HG02885 (cell line): ENCODE results near the gene EFCAB9.

Experiments
- ATAC-seq: cut with Tn5 transposase; IDR thresholded peaks from one replicate; pipeline ENCODE4 v1.9.1; 2021; ENCODE audit warnings: mild to moderate bottlenecking; ENCODE audit not compliant: unreplicated experiment, poor library complexity

EFCAB9 gene

DNA sequence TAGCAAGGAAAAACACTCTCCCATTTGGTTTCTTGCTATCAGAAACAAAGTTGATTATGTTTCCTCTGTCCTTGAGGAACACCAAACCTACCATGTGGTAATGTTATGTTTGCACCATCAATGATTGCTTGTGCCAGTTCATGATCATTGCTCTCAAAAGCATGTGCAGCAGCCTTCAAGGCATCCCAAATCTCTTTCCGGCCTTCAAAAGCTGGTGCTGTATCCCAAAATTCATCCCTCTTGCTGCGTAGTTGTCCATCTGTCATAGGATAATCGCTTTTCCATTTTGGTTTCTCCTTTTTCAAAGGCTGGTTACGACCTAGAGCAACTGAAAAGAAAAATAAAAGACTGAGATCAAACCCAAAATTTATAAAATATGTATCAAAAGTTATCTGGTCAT is 40.1 kb downstream of the EFCAB9 start:
- ATAC-seq, result no peak

GRCh38 chr5:172235132-172235780 is 41.3 kb downstream of the EFCAB9 start:
- peak; percentile 69 for ATAC-seq

- no peak for ATAC-seq
Measured at GRCh38 chr5:172235827-172236736, 42.1 kb downstream of the EFCAB9 start.

GRCh38 chr5:172238334-172238733 is 44.4 kb downstream of the EFCAB9 start:
- no peak for ATAC-seq

GRCh38 chr5:172243302-172243701 is 49.3 kb downstream of the EFCAB9 start:
- no peak for ATAC-seq

DNA sequence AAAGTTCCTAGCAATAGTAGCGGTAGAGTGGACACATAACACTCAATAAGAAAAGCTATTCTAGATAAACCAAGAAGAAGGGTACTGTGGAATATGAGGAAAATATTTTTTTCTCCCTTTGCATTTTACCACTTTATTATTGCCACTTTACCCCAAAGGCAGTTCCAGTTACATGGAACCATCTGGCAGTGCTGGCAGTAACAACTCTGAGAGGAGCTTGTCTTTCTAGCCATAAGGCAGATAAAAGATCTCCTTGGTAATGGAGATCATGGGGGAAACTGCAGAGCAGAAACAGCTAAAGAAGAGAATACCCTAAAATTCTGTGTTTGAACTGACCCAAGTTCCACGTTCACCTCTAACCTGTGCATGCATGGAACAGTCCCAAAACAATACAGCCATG is 51.1 kb downstream of the EFCAB9 start:
- no peak for ATAC-seq

DNA sequence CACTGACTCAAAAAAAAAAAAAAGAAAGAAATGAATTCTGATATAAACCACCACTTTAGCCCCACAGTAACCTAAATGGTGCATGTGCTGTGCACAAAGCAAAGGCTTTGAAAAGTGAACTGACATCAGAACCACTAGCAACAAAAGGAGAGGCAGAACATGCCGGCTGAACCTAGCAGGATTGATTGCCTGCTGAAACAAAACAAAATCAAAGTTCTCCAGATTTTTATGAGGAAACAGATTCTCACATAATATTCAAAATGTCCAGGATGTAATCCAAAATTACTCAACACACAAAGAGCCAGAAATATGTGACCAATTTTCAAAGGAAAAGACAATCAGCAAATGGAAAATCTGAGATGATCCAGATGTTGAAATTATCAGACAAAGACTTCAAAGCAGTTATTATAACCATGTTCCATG is 51.7 kb downstream of the EFCAB9 start:
- no peak for ATAC-seq

GRCh38 chr5:172248637-172249036 is 54.7 kb downstream of the EFCAB9 start:
- ATAC-seq, result no peak

DNA sequence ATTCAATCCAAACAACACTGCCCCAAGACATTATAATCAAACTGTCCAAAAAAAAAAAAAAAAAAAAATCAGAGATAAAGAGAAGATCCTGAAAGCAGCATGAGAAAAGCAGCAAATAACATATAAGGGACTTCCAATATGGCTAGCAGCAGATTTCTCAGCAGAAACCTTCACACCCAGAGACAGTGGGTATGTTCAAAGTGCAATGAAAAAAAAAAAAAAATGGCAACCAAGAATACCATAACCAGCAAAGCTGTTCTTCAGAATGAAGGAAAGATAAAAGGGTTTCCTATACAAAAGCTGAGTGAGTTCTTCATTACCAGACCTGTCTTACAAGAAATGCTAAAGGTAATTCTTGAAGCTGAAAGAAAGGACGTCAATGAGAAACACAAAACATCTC is 57.4 kb downstream of the EFCAB9 start:
- ATAC-seq, result no peak

DNA sequence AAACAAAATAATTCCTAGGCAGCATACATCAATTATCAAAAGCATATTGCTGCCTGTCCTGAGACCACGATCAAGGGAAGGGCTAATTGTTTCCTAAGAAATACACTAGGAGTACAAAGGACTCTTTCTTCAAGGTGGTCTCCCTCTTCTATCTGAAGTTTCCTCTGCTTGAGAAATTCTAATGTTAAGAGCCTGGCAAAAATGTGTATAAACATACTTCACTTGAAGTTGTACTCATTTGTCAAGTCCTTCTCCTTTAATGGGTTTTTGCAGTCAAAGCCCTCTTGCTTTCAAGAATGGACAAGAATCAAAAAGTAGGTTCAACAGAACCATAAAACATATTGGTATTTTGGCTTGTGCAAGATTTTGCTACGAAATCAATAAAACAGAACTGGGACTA is 58.5 kb downstream of the EFCAB9 start:
- no peak for ATAC-seq
